ENCODE results near the gene TMEM218. TPM values are rescaled to one million over a fixed set of nuclear protein-coding genes. Genes with fewer than 3 reads are reported as not detected.

The TMEM218 gene
- total and polyA plus RNA-seq, 2 of the 8 experiments (the other 6 are each of a cell fraction or from before 2014, with no cell fraction given): 17.0 to 33.5 TPM

- TF ChIP-seq CHD7 (IDR thresholded peaks at IDR 0.05; ENCODE audit: insufficient replicate concordance, low read length) (no peak), CBX5 (IDR thresholded peaks at IDR 0.05; ENCODE audit: low read depth, low read length) (no peak), EGR1 (IDR thresholded peaks at IDR 0.05; ENCODE audit: borderline replicate concordance, low read depth, low read length) (no peak), ASH2L (IDR thresholded peaks at IDR 0.05; ENCODE audit: low read length) (no peak), POLR2A (IDR thresholded peaks at IDR 0.05; ENCODE audit: control extremely low read depth in 1 of 2, low read depth in 2 of 2, low read length in 2 of 2) (no peak), PHF8 (conservative IDR thresholded peaks at IDR 0.05; ENCODE audit: low read depth, low read length) (no peak)
Observed at GRCh38 chr11:125124618-125124992, 13.2 kb upstream of the TMEM218 start (continued).
